Mucosa of stomach (tissue), 1 donor: Measurements from ENCODE around the gene MTTP.

Source experiments
- H3K27me3 ChIP-seq: one replicate; pipeline ENCODE4 v1.7.0; 2013; ENCODE audit warnings: mild to moderate bottlenecking, low read length; ENCODE audit not compliant: control insufficient read depth, insufficient read depth
- H3K36me3 ChIP-seq: one replicate; pipeline ENCODE4 v1.7.0; 2013; ENCODE audit warnings: low read length; ENCODE audit not compliant: control insufficient read depth, insufficient read depth
- H3K4me1 ChIP-seq: one replicate; pipeline ENCODE4 v1.7.0; 2013; ENCODE audit warnings: mild to moderate bottlenecking, low read length; ENCODE audit not compliant: control insufficient read depth, insufficient read depth
- H3K4me3 ChIP-seq: one replicate; pipeline ENCODE4 v1.7.0; 2013; ENCODE audit warnings: low read length
- H3K9ac ChIP-seq: one replicate; pipeline ENCODE4 v1.7.0; 2013; ENCODE audit warnings: mild to moderate bottlenecking, low read length, moderate library complexity
- H3K9me3 ChIP-seq: one replicate; pipeline ENCODE4 v1.7.0; 2013; ENCODE audit warnings: mild to moderate bottlenecking, low read length, moderate library complexity; ENCODE audit not compliant: control insufficient read depth
- donor health status: Pancreatic carcinoma.

Gene MTTP

DNA sequence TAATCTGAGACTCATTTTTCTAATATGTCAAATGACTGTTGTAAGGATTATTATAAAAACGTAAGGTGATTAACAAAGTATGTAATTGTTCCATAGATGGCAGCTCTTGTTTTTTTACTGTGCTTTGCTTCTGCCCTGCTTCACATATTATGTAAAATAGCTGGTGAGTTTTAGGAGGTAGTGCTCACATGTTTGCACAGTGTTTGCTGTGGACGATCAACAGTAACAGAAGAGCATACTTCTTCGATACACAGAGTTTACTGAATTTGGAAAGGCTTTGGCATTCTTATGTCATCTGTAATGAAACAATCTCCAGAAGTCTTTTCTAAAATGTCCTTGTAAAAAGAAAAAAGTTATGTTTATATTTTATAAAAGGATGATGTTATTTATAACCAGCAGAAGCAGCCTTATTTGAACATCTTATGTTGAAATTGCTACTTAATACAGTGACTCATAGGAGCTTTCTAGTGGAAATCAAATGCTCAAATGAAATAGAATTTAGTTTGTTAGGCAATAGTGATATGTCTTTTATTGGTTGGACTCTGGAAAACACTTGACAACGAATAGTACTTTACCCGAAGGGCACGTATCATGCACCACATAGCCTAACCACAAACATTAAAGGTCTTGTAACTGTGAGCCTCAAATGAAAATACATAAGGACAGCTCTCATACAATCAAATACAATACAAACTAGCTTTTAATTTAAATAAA is 1.9 kb upstream of the MTTP start:
- Histone ChIP-seq H3K9me3 (no peaks in the 10 kb centered on the region), H3K4me1 (no peaks in the 10 kb centered on the region), H3K36me3 (no peaks in the 10 kb centered on the region), H3K27me3 (peaks cover 5% of the 10 kb centered on the region), H3K4me3 (no peak overlapping the region), H3K9ac (no peak overlapping the region)

DNA sequence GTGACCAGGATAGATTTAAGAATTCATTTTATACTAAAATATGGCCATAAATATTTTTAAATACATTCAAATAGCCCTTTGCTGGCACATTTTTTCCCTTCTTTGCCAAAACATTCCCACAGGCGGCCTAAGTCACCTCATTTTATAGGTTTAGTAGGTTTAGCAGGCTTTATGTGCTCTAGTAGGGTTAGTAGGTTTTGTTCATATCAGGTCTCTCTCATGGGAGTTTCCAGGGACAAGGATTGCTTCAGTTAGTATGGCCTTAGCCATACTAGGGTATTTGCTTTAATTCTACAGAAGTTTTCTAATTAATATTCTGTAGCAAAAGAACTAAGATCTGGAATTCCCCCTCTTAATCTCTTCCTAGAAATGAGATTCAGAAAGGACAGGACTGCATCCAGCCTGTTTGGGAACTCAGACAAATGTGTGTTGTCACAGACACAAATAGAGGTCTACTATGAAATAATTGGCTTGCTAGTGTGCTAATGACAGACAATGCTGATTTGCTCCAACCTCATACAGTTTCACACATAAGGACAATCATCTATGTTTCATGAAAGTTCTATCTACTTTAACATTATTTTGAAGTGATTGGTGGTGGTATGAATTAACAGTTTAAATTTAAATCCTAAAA is 772 bp upstream of the MTTP start:
- Histone ChIP-seq H3K9ac (no peak overlapping the region), H3K4me3 (no peak overlapping the region), H3K4me1 (no peaks in the 10 kb centered on the region), H3K9me3 (no peaks in the 10 kb centered on the region), H3K27me3 (peaks cover 5% of the 10 kb centered on the region), H3K36me3 (no peaks in the 10 kb centered on the region)

DNA sequence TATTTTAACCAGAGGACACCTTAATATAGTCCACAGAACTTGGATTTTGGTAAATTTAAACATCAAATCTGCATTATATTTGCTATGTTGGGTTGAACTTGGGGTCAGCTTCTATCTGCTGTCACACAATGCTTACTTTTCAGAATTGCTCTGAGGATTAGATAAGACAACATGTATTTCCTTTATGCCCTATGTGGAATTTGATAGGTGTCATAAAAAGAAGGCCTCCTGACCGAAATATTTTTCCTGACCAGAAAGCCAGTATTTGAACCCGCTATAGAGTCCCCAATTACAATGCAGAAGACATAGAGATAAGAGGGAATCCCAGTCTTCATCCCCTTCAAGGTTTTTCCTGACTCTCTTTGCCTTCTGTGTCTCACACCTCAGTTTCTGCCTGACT is 4.1 kb downstream of the MTTP start:
- Histone ChIP-seq H3K4me3 (no peak overlapping the region), H3K4me1 (no peaks in the 10 kb centered on the region), H3K27me3 (no peaks in the 10 kb centered on the region), H3K36me3 (no peaks in the 10 kb centered on the region), H3K9ac (no peak overlapping the region), H3K9me3 (no peaks in the 10 kb centered on the region)

DNA sequence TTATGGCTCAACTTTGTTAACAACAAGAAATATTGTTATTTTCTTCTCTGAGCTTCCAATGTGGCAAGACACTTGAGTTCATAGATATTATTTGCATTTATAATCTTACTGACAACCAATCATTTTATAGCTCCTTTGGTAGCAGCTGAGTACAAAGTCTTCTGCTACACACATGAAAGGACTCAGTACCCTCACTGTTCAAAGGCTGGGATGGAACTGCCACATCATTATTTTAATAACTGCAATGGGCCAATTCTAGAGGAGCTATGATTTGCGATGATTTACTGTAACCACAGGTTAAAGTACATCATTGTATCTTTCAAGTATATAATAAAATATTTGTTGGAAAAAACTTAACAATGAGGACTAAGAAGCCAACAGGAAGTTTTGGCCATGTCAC is 10.9 kb downstream of the MTTP start:
- Histone ChIP-seq H3K27me3 (no peaks in the 10 kb centered on the region), H3K4me1 (no peaks in the 10 kb centered on the region), H3K9me3 (no peaks in the 10 kb centered on the region), H3K36me3 (no peaks in the 10 kb centered on the region), H3K9ac (no peak overlapping the region), H3K4me3 (no peak overlapping the region)

DNA sequence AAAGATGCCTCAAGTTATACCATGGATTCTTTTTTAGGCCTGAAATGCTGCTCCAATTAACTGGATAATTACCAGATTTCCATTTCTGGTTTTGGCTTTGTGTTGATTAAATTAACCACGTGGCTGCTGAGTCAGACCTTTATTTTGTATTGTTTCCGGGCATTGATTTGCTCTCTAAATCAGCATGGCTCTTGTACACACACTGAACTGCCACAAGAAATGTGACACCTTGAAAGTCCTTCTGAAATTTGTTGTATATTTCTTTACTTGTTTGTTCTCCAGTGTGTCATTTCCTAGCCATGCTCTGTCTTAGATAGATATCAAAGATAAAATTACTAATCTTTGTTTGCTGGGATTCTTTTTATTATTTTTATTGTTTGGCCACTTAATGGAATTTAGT is 11.7 kb downstream of the MTTP start:
- no peak overlapping the region for H3K4me3 ChIP-seq
- H3K9ac ChIP-seq, result no peak overlapping the region
- H3K36me3 ChIP-seq, result no peaks in the 10 kb centered on the region
- H3K9me3 ChIP-seq, result no peaks in the 10 kb centered on the region
- no peaks in the 10 kb centered on the region for H3K27me3 ChIP-seq
- no peaks in the 10 kb centered on the region for H3K4me1 ChIP-seq

DNA sequence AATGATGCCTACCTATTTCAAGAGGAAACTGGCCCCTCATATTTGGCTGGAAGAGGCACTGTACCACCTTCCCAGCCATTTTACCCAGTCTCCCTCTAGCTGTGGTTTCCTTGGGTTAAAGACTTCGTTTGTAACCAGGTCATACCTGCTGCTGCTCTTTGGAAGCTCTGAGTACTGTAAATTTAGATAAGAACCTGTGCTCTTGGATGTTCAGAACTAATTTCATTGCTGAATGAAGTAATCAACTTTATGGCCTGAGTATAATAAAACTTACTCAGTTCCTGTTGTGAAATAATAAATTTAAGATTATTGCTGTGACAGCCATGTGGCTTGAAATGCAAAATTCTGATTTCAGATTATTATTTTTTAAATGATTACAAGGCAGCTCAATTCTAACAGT is 12.2 kb downstream of the MTTP start:
- Histone ChIP-seq H3K36me3 (no peaks in the 10 kb centered on the region), H3K27me3 (no peaks in the 10 kb centered on the region), H3K4me1 (no peaks in the 10 kb centered on the region), H3K4me3 (no peak overlapping the region), H3K9me3 (no peaks in the 10 kb centered on the region), H3K9ac (no peak overlapping the region)

DNA sequence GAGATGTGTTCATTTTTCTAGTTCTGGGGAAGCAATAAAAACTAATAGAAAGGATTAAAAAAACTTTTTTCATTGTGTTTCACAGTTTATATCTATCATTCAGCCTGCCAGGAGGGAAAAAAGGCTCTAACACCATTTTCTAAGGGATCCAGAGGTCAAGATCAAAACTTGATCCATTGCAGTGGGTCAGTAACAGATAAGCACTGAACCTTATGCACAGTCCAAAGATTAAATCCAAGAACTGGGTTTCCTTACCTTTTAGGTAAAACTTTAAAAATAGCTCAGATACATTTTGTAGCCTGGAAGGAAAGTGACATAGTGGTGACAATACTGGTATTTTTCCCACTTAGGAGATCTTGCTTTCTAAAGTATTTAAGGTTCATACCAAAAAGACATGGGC is 12.7 kb downstream of the MTTP start:
- Histone ChIP-seq H3K27me3 (no peaks in the 10 kb centered on the region), H3K4me1 (no peaks in the 10 kb centered on the region), H3K4me3 (no peak overlapping the region), H3K9me3 (no peaks in the 10 kb centered on the region), H3K36me3 (no peaks in the 10 kb centered on the region), H3K9ac (no peak overlapping the region)

DNA sequence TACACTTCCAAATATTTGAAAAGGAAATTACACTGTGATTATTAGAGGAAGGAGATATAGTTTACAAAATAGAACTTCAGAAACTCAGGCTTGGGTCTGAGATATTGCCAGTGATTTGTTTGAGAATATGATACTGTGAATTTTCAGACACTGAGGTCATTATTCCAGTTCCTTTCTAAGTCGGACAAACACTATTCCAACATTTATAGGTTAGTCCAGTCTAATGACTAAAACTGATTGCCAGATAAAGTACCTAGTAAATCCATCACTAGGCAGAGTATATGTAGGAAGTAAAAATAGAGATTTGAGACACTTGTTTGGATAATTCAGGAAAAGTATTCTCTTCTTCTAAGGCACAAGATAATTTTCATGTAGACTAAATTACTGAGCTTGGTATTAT is 13.2 kb downstream of the MTTP start:
- no peak overlapping the region for H3K4me3 ChIP-seq
- no peak overlapping the region for H3K9ac ChIP-seq
- H3K4me1 ChIP-seq, result no peaks in the 10 kb centered on the region
- H3K27me3 ChIP-seq, result no peaks in the 10 kb centered on the region
- no peaks in the 10 kb centered on the region for H3K36me3 ChIP-seq
- no peaks in the 10 kb centered on the region for H3K9me3 ChIP-seq

DNA sequence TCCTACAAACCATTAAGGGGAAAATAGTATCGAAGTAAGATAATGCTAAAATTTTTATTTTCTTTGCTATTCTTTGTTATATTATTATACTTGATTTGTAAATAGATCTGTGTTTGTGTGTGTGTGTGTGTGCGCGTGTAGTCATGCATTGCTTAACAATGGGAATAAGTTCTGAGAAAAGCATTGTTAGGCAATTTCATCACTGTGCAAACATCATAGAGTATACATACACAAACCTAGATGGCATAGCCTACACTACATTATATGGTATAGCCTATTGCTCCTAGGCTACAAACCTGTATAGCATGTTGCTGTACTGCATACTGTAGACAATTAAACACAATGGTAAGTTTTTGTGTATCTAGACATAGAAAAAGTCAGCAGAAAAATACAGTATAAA is 17.1 kb downstream of the MTTP start:
- no peaks in the 10 kb centered on the region for H3K4me1 ChIP-seq
- no peak overlapping the region for H3K4me3 ChIP-seq
- H3K27me3 ChIP-seq, result no peaks in the 10 kb centered on the region
- no peak overlapping the region for H3K9ac ChIP-seq
- no peaks in the 10 kb centered on the region for H3K36me3 ChIP-seq
- H3K9me3 ChIP-seq, result no peaks in the 10 kb centered on the region

DNA sequence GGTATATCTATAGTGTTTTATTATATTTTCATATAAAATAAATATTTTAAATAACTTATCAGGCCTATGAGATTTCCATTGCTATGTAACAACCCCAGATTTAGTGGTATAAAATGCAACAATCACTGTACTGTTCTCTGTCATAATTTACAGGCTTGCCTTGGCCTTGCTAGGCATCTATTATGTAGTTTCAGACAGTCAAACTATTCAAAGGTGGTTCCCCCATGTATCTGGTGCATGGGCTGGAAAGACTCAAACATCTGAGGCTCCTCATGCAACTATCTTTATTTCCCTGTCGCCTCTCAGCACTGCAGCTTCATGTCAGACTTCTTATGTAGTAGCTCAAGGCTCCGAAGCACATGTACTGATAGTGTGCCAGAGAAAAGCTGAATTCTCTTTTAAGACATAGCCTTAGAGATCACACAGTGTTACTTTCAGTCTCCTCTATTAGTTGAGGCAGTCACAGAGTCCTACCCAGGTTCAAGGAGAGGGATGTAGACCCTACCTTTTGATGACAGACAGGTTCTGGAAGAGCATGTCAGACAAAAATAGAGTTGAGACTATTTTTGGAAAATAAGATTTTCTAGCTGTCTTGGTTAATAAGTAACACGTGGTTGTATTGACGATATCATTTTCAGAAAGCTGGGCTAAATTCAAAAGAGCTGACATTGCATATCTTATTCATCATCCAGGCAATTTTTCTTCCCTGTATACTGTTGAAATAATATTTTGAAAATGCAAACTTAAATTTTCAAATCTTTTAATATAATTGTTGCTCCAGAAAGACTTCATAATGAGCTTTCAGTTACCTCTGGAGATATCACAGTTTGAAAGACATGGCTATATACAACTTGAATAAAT is 19.4 kb downstream of the MTTP start:
- Histone ChIP-seq H3K9me3 (no peaks in the 10 kb centered on the region), H3K36me3 (no peaks in the 10 kb centered on the region), H3K4me1 (no peaks in the 10 kb centered on the region), H3K27me3 (no peaks in the 10 kb centered on the region), H3K4me3 (no peak overlapping the region), H3K9ac (no peak overlapping the region)

DNA sequence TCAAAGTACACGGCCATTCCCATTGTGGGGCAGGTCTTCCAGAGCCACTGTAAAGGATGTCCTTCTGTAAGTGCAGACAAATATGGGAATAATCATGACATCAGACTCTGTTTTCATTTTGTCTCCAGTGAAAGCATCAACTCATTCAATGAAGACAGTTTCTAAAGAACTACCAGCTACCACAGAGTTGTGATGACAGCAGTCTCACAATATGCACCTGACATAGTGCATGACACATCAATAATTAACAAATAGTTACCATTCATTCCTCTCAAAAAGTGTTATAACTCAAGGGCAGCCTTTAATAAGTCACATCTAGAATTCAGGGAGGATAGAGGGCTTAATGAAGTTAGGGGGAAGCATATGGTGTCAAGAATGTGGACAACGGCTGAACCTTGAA is 20.2 kb downstream of the MTTP start:
- Histone ChIP-seq H3K4me1 (no peaks in the 10 kb centered on the region), H3K27me3 (no peaks in the 10 kb centered on the region), H3K4me3 (no peak overlapping the region), H3K9me3 (no peaks in the 10 kb centered on the region), H3K36me3 (no peaks in the 10 kb centered on the region), H3K9ac (no peak overlapping the region)

DNA sequence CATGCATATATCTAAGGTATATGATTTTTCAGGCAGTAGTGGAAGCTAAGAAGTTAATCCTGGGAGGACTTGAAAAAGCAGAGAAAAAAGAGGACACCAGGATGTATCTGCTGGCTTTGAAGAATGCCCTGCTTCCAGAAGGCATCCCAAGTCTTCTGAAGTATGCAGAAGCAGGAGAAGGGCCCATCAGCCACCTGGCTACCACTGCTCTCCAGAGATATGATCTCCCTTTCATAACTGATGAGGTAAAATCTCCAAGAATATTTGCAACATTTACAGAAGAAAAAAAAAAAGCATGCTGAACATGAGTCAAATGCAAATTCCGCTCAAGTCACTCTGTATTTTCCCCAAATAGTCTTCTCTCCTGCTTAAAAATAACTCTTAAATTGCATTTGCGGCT is 32.1 kb downstream of the MTTP start:
- Histone ChIP-seq H3K4me1 (no peaks in the 10 kb centered on the region), H3K27me3 (no peaks in the 10 kb centered on the region), H3K9ac (no peak overlapping the region), H3K9me3 (no peaks in the 10 kb centered on the region), H3K4me3 (no peak overlapping the region), H3K36me3 (no peaks in the 10 kb centered on the region)
